CMK (cell line): ENCODE results near the gene CHST3.
"Not testable (repeated sequence)": the region's sequence is repeated elsewhere in the genome, so short reads cannot be mapped to it uniquely, and the experiment has no call there.

Experiments used
- DNase-seq: peaks from one replicate; pipeline ENCODE4 v3.0.0-alpha.2; 2010; ENCODE audit warnings: low read depth

Gene CHST3

DNA sequence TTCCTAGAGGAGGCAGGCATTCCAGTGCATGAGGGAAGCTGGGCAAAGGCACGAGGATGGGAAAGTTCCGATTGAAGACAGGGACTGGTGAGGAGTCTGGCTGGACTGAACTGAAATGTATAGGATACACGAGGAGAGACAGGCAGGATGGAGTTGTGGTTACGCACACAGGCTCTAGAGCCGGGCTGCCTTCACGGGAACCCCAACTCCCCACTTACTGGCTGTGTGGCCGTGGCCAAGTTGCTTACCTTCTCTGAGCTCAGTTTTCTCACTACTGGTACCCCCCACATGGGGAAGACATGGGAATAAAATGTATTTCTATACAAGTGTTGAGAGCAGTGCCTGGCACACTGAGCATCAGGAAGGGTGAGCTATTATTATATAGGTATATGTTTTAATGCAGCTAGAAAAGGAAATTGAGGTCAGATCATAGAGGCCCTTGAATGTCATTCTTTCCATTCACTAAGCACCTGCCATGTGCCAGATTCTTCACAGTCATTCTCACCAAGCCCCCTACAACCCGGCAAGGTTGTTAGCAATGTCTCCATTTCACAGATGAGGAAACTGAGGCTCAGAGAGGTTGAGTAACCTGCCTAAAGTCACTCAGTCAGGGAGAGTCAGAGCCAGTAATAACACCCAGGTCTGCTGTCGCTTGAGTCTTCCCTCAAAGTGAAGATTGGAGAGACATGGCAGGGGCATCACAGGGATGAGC lies 9.7 kb downstream of the CHST3 start:
- no peak for DNase-seq

DNA sequence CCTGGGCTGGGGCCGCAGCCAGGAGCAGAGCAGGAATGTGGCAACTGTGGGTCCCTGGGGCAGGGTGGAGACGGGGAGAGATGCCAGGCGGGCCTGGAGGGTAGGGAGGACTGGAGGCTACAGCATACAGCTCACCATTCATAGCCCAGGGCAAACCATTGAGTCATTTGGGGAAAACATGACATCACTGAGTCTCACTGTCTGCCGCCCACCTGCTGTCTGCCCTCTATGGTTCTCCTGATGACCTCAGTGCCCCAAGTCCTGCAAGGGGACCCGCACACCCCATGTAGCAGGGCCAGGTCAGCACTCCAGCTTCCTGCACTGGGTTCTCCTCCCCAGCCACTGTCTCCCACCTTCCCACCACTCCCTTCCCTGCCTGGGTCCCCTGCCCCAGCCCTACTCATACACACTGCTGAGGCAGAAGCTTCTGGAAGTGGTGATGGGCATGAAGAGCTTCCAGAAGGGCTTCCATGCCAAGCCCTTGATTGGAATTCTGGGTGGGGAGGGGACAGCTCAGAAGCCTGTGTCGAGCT lies 10.4 kb downstream of the CHST3 start:
- DNase-seq: no peak

DNA sequence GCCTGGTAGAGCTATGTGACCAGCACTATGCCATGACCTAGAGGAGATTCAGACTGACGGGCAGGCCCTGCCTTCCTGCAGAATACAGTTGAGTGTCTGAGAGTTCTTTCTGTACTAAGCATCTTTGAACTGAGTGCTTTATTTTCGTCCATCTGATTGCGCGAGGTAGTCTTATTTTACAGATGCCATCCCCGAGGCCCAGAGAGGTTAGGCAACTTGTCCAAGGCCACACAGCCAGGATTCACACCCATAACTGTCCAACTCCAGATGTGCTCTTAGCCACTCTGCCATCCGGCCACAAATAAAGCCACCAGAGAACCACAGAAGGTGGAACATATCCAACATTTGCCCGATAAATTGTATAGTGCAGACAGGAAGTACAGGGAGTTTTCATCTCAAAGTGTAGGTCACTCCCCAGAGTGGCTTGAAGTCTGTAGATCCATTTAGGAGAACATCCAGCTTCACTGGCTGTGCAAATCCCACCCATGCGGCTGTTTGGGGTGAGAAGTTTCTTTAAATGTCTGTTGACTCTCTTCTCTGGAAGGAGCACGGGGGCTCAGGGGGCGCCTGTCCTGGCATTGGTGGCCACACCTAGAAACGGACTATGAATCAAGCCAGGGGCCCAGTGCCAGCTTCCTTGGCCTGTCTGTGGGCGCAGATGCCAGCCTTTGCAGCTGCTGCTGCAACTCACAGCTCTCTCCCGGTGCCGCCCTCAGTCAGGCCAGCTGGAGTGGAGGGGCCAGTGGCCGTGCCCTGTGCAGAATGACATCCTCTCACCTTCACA lies 11.1 kb downstream of the CHST3 start:
- no peak for DNase-seq

GRCh38 chr10:71975871-71976725 lies 11.9 kb downstream of the CHST3 start:
- DNase-seq: no peak

DNA sequence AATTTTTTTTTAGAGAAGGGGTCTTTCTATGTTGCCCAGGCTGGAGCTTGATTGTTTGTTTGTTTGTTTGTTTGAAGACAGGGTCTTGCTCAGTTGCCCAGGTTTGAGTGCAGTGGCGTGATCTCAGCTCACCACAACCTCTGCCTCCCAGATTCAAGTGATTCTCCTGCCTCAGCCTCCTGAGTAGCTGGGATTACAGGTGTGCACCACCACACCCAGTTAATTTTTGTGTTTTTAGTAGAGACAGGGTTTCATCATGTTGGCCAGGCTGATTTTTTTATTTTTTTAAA lies 13.4 kb downstream of the CHST3 start:
- DNase-seq: not testable (repeated sequence)

- no peak for DNase-seq
Measured at GRCh38 chr10:71978476-71978875, 14.3 kb downstream of the CHST3 start.

DNA sequence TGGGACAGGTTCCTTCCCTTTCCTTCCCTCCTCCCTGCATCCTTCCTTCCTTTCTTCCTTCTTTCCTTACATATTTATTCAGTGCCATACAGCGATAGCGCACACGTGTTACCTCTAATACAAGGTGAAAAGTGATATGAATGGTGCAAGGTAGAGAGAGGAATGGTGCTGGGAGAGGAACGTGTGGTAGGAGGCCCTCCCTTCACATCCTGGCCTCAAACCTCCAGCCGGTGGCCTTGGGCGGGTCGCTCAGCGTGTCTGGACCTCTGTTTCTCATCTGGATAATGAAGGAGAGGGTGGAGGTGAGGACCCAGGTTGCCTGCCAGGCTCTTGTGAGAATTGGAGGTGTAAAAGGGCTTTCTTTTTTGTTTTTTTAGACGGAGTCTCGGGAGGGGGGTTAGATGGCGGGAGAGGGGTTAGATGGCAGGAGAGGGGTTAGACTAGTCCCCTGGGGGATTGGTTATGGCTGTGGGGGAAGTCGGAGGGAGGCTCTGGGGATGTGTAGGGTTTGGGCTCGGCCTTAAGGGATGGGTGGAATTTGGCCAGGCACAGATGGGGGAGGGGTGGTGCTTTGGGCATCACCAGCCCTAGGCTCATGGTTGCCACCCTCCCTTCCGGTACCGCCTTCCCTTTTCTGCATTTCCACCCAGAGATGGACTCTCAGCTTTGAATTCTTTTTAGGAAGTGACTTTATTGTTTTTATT lies 14.9 kb downstream of the CHST3 start:
- no peak for DNase-seq

- DNase-seq: no peak
Measured at GRCh38 chr10:71979692-71980062, 15.5 kb downstream of the CHST3 start.

GRCh38 chr10:71980181-71981014 lies 16.2 kb downstream of the CHST3 start:
- peak; percentile 45 for DNase-seq

- DNase-seq: no peak
Measured at GRCh38 chr10:71981015-71981875, 17.1 kb downstream of the CHST3 start.

GRCh38 chr10:71981876-71982230 lies 17.7 kb downstream of the CHST3 start:
- no peak for DNase-seq

DNA sequence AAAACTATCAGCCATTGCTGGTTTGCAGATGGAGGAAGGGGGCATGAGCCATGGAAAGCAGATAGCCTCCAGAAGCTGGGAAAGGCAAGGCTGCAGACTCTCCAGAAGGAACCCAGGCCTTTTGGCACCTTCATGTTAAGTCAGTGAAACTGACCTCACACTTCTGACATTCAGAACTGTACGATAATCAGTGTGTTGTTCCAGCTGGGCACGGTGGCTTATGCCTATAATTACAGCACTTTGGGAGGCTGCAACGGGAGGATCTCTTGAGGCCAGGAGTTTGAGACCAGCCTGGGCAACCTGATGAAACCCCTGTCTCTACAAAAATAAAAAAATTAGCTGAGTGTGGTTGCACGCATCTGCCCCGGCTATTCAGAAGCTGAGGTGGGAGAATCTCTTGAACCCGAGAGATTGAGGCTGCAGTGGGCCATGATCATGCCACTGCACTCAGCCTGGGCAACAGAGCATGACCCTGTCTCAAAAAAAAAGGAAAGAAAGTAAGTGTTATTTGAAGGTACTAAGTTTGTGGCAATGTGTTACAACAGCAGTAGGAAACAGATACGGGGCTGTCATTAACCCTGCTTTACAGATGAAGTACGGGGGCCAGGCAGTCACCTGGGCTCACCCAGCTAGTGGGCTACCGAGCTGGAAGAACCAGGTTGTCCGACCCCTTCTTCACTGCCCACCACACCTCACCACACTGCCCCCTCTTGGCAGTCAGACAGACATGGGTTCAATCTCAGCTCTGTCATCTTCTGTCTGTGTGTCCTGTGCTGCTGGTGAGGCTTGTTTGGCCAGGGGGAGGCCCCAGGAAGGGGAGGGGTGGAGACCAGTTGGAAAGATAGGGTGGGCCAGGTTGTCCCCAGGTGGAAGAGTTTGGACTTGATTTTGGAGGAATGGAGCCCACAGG lies 18.3 kb downstream of the CHST3 start:
- DNase-seq: no peak

DNA sequence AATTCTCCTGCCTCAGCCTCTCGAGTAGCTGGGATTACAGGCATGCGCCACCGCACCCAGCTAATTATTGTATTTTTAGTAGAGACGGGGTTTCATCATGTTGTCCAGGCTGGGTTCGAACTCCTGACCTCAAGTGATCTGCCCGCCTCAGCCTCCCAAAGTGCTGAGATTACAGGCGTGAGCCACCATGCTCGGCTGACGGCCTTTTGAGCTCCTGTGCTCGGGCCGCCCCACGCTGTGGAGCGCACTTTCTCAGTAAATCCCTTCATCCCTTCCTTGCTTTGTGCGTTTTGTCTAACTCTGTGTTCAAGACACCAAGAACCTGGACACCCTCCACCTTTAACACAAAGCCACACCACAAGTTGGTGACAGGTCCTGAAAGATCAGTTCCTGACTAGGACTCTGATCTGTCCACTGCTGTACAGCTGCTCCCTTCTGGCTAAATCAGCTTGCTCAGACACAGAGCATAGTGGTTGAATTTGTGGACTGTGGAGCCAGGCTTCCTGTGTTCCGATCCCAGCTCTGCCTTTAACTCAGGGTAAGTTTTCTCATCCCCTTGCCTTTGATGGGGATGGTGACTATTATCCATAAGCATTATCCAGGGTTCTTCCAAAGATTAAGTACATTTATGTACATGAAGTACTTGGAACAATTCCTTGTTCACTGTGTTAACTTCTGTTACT lies 20.1 kb downstream of the CHST3 start:
- DNase-seq: no peak

GRCh38 chr10:71984809-71985388 lies 20.7 kb downstream of the CHST3 start:
- DNase-seq: no peak

GRCh38 chr10:71985542-71986250 lies 21.5 kb downstream of the CHST3 start:
- DNase-seq: no peak

DNA sequence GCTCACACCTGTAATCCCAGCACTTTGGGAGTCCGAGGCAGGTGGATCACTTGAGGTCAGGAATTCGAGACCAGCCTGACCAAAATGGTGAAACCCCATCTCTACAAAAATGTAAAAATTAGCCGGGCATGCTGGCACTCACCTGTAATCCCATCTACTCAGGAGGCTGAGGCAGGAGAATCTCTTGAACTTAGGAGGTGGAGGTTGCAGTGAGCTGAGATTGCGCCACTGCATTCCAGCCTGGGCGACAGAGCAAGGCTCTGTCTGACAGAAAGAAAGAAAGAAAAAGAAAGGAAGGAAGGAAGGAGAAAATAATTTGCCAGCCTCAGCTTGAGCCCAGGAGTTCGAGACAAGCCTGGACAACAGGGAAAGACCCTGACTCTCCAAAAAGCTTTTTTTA lies 24.7 kb downstream of the CHST3 start:
- not testable (repeated sequence) for DNase-seq

- DNase-seq: no peak
Measured at GRCh38 chr10:71989661-71990454, 25.7 kb downstream of the CHST3 start.
